K562 (cell line): ENCODE results near the gene ABHD12. TPM values are rescaled to one million over a fixed set of nuclear protein-coding genes. Genes with fewer than 3 reads are reported as not detected.

Source experiments
- ARHGAP35 ChIP-seq: fragments of 450-650 bp; IDR thresholded peaks from 2 replicates; pipeline ENCODE4 v1.6.1; 2018; ENCODE audit not compliant: partially characterized antibody
- SMC3 ChIP-seq: conservative IDR thresholded peaks from 2 replicates; pipeline ENCODE4 v1.6.1; 2011; ENCODE audit warnings: low read depth, low read length, improper control_type of control experiment; ENCODE audit not compliant: insufficient read depth
- U2AF1 ChIP-seq: fragments of 200-400 bp; formaldehyde crosslinking; optimal IDR thresholded peaks from 2 replicates; pipeline ENCODE3; 2017; ENCODE audit warnings: mild to moderate bottlenecking, low read depth, low read length, moderate library complexity
- ZBTB40 ChIP-seq, 2 experiments: fragments of 450-650 bp in 1 of 2; sonication (generic) in 1 of 2; formaldehyde crosslinking in 1 of 2; IDR thresholded peaks; 2 replicates each; pipeline versions ENCODE4 v1.7.1 to v1.9.0; 2016 to 2022; ENCODE audit warnings: inconsistent platforms in 1 of 2, mild to moderate bottlenecking in 1 of 2, missing genetic modification reagents in 1 of 2
- ZC3H4 ChIP-seq: sonication (generic); formaldehyde crosslinking; IDR thresholded peaks from 2 replicates; pipeline ENCODE4 v1.9.0; 2021; ENCODE audit warnings: missing genetic modification reagents, borderline replicate concordance
- ZNF830 ChIP-seq: fragments of 250-450 bp; sonication (Bioruptor Pico); IDR thresholded peaks from 2 replicates; pipeline ENCODE4 v1.5.0; 2021; ENCODE audit warnings: mild to moderate bottlenecking
- polyA plus RNA-seq, 8 experiments: library from polyadenylated mRNA; depleted of rRNA in 4 of 8; stranded (reverse) in 5 of 8; unstranded in 3 of 8; fragments of >200 nt; fragmentation: Nextera tagmentation in 2 of 8; fragmentation: Illumina TruSeq in 1 of 8; extraction: Ambion mirVana in 2 of 8; extraction: Trizol in 1 of 8; gene quantifications; 2 replicates each; pipeline versions ENCODE4 v1.2.1 to v1.2.3, GENCODE V29; 2011 to 2014; ENCODE audit warnings: inconsistent platforms in 1 of 8, missing spikeins in 1 of 8
- total RNA-seq, 7 experiments: library from RNA; depleted of rRNA in 6 of 7; stranded (reverse); fragments of >200 nt in 6 of 7; fragmentation: Illumina TruSeq in 2 of 7; extraction: Trizol in 2 of 7; gene quantifications; 2 replicates each; pipeline versions ENCODE4 v1.2.1 to v1.2.3, GENCODE V29; 2011 to 2021; ENCODE audit warnings: low replicate concordance in 1 of 7

The ABHD12 gene
- total and polyA plus RNA-seq, 9 of the 15 experiments (the other 6 are each of a cell fraction or from before 2014, with no cell fraction given): 0.65 to 15.6 (median 9.1) TPM

- no peak for TF ChIP-seq ZBTB40 (IDR thresholded peaks at IDR 0.05)
- no peak for TF ChIP-seq ZBTB40 (CRISPR knock-in tag; IDR thresholded peaks at IDR 0.05)
- TF ChIP-seq U2AF1: no peak
- TF ChIP-seq ARHGAP35: no peak
- TF ChIP-seq ZNF830 (CRISPR knock-in tag): no peak
- no peak for TF ChIP-seq ZC3H4 (CRISPR knock-in tag)
- TF ChIP-seq SMC3: no peak
Observed at GRCh38 chr20:25280574-25281535, 109.8 kb downstream of the ABHD12 start (continued).
